ENCODE data around the gene TAAR2. TPM values are rescaled to one million over a fixed set of nuclear protein-coding genes. Genes with fewer than 3 reads are reported as not detected.

Gene TAAR2
- total and polyA plus RNA-seq, 2 donors (not counting 3 experiments of a cell fraction or from before 2014, with no cell fraction given): not detected

DNA sequence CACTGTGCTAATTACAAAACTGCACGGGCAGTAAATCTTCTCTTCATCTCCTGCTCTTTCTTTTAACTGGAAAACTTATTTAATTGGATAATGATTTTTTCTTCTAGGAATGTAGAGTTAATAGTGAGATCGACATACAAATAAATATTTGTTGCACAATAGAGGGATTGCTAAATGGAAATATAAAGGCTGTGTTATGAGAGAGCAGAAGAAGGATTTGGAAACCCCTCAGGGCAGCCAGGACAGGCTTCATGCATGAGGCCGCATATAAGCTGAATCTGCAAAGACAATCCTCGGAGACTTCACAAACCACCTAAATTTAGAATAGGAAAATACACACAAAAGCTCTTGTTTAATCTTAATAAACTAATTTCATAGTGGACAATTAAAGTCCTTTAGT, 37.8 kb upstream of the TAAR2 start:
- H3K9me1 ChIP-seq (replicated peaks; ENCODE audit: control insufficient read depth, extremely low read depth, insufficient read depth, low read length): no peaks in the 10 kb centered on the region
- no peak for TF ChIP-seq MYC (IDR thresholded peaks at IDR 0.05; ENCODE audit: low read depth, low read length)
- no peak for TF ChIP-seq POLR2AphosphoS5 (IDR thresholded peaks at IDR 0.05; ENCODE audit: insufficient read depth, low read depth, low read length)
- TF ChIP-seq, protein P1, sequence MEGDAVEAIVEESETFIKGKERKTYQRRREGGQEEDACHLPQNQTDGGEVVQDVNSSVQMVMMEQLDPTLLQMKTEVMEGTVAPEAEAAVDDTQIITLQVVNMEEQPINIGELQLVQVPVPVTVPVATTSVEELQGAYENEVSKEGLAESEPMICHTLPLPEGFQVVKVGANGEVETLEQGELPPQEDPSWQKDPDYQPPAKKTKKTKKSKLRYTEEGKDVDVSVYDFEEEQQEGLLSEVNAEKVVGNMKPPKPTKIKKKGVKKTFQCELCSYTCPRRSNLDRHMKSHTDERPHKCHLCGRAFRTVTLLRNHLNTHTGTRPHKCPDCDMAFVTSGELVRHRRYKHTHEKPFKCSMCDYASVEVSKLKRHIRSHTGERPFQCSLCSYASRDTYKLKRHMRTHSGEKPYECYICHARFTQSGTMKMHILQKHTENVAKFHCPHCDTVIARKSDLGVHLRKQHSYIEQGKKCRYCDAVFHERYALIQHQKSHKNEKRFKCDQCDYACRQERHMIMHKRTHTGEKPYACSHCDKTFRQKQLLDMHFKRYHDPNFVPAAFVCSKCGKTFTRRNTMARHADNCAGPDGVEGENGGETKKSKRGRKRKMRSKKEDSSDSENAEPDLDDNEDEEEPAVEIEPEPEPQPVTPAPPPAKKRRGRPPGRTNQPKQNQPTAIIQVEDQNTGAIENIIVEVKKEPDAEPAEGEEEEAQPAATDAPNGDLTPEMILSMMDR (IDR thresholded peaks at IDR 0.05; ENCODE audit: extremely low read depth in 1 of 2, insufficient read depth in 1 of 2, low read depth in 1 of 2, low read length in 2 of 2): no peak
- TF ChIP-seq EZH2 (IDR thresholded peaks at IDR 0.05; ENCODE audit: borderline replicate concordance, low read depth, low read length, severe bottlenecking): no peak
- no peak for TF ChIP-seq FOS (IDR thresholded peaks at IDR 0.05; ENCODE audit: borderline replicate concordance, insufficient read depth, low read length)
- no peak for TF ChIP-seq POLR2A (IDR thresholded peaks at IDR 0.05; ENCODE audit: low read depth, low read length)
- TF ChIP-seq GATA2 (IDR thresholded peaks at IDR 0.05; ENCODE audit: insufficient read depth, insufficient read length, low read depth, low read length): no peak
- TF ChIP-seq MAX (IDR thresholded peaks at IDR 0.05; ENCODE audit: insufficient read depth, insufficient read length): no peak
- TF ChIP-seq JUN (IDR thresholded peaks at IDR 0.05; ENCODE audit: borderline replicate concordance, insufficient read depth, insufficient read length, low read depth): no peak
- no peak overlapping the region for H3K27ac ChIP-seq (ENCODE audit: insufficient read depth, low read depth, low read length)
- H3K4me1 ChIP-seq (ENCODE audit: control insufficient read depth, extremely low read depth, insufficient read depth, low read length): peaks cover 2% of the 10 kb centered on the region
- POLR2A ChIA-PET: no interaction called here
- H3K9ac ChIP-seq (replicated peaks; ENCODE audit: extremely low read depth, insufficient read depth, low read length): no peak overlapping the region
- intact Hi-C loops (cut with micrococcal nuclease) (no loop called here), dilution Hi-C loops (cut with MboI; ENCODE audit: extremely low pct_ligation_motif_present, low sequenced_read_pairs) (no loop called here)
- no TSS peak for BruUV-seq (replicated peaks)
- H3K9me3 ChIP-seq (replicated peaks; ENCODE audit: control insufficient read depth, insufficient read depth, low read length): no peaks in the 10 kb centered on the region
- FAIRE-seq (no peak), DNase-seq (ENCODE audit: low read depth, low spot score) (no peak)
- no peak overlapping the region for H2AFZ ChIP-seq (ENCODE audit: low read depth, low read length)
- no peak overlapping the region for H3K4me2 ChIP-seq (ENCODE audit: insufficient read depth, low read length)
- no peaks in the 10 kb centered on the region for H3K79me2 ChIP-seq (ENCODE audit: control insufficient read depth, insufficient read depth, low read length)
- peaks cover 0 to 2% of the 10 kb centered on the region in 2 experiments for H3K27me3 ChIP-seq (ENCODE audit: control insufficient read depth in 2 of 2, insufficient read depth in 2 of 2, low read length in 2 of 2)
- CTCF ChIA-PET: interaction anchor here (1.0 kb wide), 1 partner anchor 382 kb away, joined by 4 read pairs; no protein-coding TSS in a partner anchor
- H3K4me3 ChIP-seq (replicated peaks in 1 of 3; ENCODE audit: insufficient read depth in 1 of 3, low read depth in 1 of 3, low read length in 3 of 3): no peak overlapping the region
- no peaks in the 10 kb centered on the region for H4K20me1 ChIP-seq (replicated peaks; ENCODE audit: control insufficient read depth, extremely low read depth, insufficient read depth, low read length)
- H3K36me3 ChIP-seq (ENCODE audit: control insufficient read depth in 2 of 2, extremely low read depth in 1 of 2, insufficient read depth in 2 of 2, low read length in 2 of 2): no peaks in the 10 kb centered on the region
